HG03521 (cell line): ENCODE results near the gene SEMA7A.

Source experiments
- ATAC-seq: cut with Tn5 transposase; IDR thresholded peaks from one replicate; pipeline ENCODE4 v1.9.1; 2021; ENCODE audit warnings: mild to moderate bottlenecking, moderate library complexity; ENCODE audit not compliant: unreplicated experiment

Gene SEMA7A

DNA sequence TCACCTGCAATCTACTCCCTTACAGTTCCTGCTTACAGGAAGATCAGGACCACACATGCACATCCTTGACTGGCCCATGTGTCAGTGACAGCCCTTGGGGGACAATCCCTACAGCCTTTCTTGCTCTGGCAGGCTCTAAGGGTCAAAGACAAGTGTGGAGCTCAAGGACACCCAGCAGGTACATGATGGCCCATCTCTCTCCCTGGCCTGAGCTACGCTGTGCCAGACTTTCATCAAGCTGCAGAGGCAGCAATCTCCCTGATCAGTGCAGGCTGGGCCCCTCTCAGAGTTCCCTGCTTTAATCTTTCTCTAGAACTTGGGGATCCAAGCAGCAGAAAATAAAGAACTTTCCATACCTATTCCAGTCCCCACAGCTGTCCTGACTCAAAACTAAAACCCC lies 2.6 kb downstream of the SEMA7A start:
- ATAC-seq = no peak

DNA sequence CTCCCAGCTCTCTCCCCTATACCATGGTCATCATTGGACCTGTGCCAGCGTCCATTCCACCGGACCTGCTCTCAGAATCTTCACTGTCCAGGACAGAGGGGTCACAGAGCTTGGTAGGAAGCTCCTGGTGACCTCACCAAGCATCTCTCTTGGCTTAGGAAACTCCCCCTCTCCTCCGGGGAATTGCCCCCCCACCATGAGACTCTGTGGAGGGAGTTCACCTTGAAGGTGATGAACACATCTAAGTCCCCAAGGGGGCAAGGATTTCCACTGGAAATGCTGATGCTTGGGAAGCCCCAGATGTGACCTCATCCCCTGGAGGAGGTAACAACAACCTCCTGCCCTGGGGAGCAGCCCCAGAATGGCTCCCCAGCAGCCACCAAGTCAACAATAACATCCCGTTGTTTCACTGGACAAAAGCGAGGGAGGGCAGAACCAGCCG lies 3.2 kb downstream of the SEMA7A start:
- ATAC-seq = no peak

GRCh38 chr15:74429781-74430400 lies 3.9 kb downstream of the SEMA7A start:
- ATAC-seq = no peak

- no peak for ATAC-seq
These were observed 4.6 kb downstream of the SEMA7A start for GRCh38 chr15:74428970-74429780.

- no peak for ATAC-seq
These were observed 5.3 kb downstream of the SEMA7A start for GRCh38 chr15:74428442-74428787.

DNA sequence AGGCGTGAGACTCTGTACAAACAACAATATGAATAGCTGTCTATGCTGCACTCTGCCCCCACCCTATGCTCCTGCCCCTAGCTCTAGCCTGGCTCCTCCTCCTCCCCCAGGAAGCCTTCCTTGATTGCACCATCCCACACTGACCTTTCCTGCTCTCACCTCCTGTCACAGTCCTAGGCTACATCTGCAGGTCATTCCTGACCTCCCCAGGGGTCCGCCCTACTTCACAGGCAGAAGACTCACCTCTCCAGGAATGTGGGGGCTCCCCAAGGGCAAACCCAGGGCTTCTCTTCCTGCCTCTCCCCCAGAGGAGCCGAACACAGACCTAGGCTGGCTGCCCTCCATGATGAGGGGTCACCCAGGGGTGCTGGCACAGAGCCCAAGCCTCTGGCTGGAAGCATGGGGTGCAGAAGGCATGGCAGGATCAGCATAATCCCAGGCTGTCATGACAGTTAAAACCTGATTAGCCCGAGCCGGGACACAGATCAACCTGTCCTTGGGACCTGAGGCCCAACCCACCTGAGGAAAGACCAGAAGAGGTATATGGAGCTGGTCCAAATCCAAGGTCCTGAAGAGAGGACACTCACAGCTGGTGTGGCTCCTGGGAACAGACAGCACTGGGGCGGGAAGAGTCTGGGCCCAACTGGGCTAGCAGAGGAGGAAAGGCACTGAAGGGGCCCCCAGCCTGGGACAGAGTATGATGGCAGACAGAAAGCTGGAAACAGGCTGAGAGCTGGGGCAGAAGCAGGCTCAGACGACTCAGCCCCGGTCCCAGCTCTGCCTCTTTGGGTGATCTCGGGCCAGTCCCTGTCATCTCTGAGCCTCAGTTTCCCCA lies 5.9 kb downstream of the SEMA7A start:
- ATAC-seq = no peak

DNA sequence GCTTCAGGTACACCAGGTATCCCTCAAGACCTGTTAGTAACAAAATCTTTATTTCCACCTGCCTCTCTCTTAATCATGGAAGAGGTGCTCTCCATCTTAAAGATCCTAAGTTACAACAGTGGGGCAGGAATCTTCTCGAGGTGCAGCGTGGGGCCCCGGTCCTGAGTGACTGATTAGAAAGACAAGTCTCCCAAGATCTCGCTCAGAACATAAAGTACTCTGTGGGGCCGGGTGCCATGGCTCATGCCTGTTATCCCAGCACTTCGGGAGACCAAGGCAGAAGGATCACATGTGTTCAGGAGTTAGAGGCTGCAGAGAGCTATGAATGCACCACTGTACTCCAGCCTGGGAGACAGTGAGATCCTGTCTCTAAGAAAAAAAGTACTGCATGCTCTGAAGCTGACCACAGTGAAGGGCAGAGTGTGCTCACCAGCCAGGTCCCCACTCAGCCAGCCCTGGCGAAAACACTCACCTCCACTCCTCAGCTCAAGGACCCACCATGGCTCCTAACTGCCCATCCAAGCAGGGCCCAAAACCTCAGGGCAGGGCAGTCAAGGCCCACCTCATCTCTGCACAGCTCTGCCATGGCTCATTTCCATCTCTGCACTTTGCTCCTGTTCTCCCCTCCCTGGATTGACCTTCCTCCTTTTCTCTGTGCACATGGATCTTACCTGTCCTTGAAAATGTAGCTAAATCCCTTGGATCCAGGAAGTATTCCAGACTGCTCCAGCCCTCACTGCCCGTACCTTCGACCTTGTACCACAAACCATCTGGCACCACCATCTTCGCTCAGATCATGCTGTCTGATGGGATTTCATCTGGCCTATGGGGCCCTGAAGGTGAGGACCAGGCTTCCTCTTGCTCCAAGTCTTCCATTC lies 7.1 kb downstream of the SEMA7A start:
- ATAC-seq = no peak

- no peak for ATAC-seq
These were observed 8.1 kb downstream of the SEMA7A start for GRCh38 chr15:74425630-74426029.

- ATAC-seq = no peak
These were observed 8.7 kb downstream of the SEMA7A start for GRCh38 chr15:74424901-74425528.

GRCh38 chr15:74423431-74424257 lies 10.1 kb downstream of the SEMA7A start:
- no peak for ATAC-seq

DNA sequence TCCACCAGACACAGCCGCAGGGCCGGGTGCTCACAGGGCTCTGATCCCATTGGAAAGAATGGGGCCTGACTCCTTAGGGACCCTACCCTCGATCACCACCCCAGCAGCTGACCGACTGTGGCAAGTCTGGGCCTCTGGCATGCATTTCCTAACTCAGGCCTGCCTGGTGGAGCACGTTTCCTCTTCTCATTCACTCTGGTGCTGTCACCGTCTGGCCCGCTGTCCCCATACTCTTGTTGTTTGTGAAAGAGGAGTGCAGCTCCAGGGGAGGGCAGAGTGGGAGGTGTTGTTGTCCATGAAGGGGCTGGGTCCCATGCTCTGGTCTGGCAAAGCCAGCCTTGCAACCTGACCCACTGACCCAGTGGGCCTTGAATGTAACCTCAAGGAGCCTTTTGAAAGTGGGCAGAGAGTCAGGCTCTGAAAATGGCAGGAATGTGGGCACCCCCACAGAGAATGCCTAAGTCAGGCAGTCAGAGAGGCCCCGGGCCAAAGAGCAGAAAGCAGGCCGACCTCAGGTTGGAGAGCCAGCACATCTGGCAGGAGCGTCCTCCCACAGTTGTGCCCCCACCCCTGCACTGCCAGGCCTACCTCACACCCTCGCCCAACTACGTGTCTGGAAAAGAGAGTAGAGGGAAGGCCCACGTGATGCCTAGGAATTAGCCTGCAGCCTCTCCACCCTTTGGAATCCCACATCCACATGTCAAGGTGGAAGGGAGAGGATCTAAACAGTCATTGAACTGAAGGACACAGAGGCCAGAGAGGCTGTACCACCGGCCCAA lies 10.9 kb downstream of the SEMA7A start:
- ATAC-seq = no peak

DNA sequence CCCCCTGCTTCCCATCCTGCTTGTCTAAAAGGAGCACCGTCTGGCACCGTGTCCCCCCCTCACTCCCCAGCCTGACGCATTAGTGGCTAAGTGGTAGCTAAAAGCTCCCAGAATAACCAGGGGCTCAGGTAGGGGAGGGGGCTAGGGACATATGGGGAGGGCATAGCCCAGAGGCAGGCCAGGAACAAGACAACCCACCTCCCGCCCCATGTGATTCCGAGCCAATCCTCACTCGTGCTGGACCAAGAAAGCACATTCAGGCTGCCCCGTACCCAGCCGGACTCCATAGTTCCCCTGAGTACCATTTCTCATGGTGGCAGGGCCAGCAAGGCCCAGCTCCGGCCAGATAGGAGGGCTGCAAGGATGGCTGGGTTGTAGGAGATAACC lies 11.5 kb downstream of the SEMA7A start:
- ATAC-seq = no peak

DNA sequence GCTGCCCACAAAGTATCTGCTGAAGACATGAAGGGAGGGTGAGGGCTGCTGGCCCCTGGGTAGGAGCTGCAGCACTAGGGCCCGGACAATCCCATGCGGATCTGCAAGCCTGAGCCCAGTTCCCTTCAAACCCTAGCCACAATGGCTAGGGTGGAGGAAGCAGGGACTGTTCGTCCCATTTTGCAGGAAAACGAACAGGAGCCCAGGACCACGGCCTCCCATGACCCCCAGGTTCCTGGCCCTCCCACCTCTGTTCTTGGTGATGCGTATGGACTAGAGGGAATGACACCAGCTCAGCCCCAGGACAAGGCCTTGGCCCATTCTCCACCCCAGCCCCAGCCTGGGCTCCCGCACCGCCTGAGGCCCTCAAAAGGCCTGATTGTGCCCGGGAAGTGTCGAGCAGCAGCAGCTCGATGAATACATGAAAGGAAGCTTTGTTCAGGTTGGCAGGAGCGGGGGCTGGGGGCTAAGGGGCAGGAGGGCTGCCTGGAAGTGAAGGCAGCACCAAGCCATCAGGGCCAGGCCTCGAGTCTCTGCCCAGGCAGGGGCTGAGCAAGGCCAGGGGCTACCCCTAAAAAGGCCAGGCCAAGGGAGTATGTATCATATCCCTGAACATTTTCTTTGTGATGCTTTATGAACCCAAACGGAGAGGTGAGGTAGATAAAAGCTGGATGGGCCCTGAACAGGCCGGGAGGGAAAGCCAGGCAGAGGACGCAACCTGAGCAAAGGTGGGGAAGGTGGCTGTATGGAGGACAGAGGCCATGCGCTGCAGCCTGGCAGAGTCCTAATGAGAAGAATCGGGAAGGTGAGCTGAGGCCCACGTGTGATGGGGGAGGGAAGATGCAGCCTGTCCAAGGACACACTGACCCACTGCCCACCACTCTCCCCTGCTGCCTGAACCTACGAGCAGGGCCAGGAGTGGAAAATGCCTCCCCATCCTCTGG lies 12.2 kb downstream of the SEMA7A start:
- no peak for ATAC-seq

- no peak for ATAC-seq
These were observed 13.4 kb downstream of the SEMA7A start for GRCh38 chr15:74420193-74420905.

- no peak for ATAC-seq
These were observed 14.3 kb downstream of the SEMA7A start for GRCh38 chr15:74419432-74419831.

GRCh38 chr15:74418575-74419338 lies 15.0 kb downstream of the SEMA7A start:
- ATAC-seq = no peak
